Fibroblast of lung (primary cell): ENCODE data around the gene EPHB2.

Experiments
- EZH2 ChIP-seq: IDR thresholded peaks from 2 replicates; pipeline ENCODE4 v1.5.1; 2012; ENCODE audit warnings: low read length, control low read depth, mild to moderate bottlenecking; ENCODE audit errors: missing control alignments
- TF ChIP-seq, protein P1 (sequence below), 2 donors: IDR thresholded peaks in 1 of 2; conservative IDR thresholded peaks in 1 of 2; 1 replicate in 1 of 2; 2 replicates in 1 of 2; pipeline ENCODE4 v1.5.1; 2011 to 2012; ENCODE audit warnings: low read length in 2 of 2, control low read depth in 1 of 2, inconsistent platforms in 1 of 2, low read depth in 1 of 2, mild to moderate bottlenecking in 1 of 2

DNA sequence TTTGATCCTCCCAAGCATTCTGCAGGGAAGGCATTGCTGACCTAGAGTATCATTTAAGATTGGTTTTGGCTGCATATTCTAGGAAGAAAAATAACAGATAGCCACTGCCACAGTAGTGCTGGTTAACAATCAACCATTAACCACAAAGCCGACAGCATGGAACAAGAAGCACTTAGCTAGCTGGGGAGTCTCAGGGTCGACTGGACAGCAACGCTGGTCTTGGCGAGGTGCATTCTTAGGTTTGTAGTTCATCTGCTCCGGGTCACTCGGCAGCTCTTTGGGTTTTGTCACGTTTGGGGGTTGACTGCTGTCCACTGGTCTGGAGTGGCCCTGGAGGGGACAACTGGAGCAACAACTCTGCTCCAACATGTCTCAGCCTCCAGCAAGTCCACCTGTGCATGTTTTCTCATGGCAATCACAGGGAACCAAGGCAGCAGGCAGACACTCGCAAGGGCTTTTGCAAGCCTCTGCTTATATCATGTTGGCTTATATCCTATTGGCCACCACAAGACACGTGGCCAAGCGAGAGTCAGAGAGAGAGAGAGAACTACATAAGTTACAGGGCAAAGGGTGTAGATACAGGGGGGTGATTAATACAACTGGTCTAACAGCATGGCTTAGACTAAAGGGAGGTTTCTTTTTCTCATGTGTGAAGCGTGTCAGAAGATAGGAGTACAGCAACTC, 162.5 kb downstream of the EPHB2 start:
- TF ChIP-seq, protein P1, sequence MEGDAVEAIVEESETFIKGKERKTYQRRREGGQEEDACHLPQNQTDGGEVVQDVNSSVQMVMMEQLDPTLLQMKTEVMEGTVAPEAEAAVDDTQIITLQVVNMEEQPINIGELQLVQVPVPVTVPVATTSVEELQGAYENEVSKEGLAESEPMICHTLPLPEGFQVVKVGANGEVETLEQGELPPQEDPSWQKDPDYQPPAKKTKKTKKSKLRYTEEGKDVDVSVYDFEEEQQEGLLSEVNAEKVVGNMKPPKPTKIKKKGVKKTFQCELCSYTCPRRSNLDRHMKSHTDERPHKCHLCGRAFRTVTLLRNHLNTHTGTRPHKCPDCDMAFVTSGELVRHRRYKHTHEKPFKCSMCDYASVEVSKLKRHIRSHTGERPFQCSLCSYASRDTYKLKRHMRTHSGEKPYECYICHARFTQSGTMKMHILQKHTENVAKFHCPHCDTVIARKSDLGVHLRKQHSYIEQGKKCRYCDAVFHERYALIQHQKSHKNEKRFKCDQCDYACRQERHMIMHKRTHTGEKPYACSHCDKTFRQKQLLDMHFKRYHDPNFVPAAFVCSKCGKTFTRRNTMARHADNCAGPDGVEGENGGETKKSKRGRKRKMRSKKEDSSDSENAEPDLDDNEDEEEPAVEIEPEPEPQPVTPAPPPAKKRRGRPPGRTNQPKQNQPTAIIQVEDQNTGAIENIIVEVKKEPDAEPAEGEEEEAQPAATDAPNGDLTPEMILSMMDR (conservative IDR thresholded peaks at IDR 0.05 in 1 of 2, IDR thresholded peaks at IDR 0.05 in 1 of 2; ENCODE audit: low read depth in 1 of 2, low read length in 2 of 2): no peak
- no peak for TF ChIP-seq EZH2
